CD4-positive, alpha-beta T cell treated with Interferon gamma for 1 hour (primary cell): Measurements from ENCODE around the gene FBXW10B.
"Not testable (repeated sequence)": the region's sequence is repeated elsewhere in the genome, so short reads cannot be mapped to it uniquely, and the experiment has no call there.

Experiments used
- DNase-seq: peaks from one replicate; pipeline ENCODE4 v3.0.0-alpha.2; 2020

Gene FBXW10B

DNA sequence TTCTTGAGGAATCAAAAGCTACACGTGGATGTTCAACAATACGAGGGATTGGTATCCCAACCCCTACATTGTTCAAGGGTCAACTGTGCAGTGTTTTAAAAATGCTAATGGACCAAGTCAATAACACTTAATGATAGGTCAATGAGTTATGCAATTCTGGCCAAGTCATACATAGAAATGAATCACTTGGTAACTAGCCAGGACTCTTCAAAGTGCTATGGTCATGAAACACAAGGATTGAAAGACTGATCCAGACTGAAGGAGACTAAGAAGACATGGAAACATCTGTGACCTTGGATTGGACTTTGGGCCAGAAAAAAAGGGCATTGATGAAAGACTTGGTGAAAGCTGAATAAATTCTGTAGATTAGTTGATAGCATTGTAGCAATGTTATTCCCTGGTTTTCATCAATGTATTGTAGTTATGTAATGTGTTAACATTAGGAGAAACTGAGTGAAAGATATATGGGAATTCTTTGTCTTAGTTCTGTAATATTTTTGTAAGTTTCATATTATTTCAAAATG, 11.5 kb upstream of the FBXW10B start:
- not testable (repeated sequence) for DNase-seq

DNA sequence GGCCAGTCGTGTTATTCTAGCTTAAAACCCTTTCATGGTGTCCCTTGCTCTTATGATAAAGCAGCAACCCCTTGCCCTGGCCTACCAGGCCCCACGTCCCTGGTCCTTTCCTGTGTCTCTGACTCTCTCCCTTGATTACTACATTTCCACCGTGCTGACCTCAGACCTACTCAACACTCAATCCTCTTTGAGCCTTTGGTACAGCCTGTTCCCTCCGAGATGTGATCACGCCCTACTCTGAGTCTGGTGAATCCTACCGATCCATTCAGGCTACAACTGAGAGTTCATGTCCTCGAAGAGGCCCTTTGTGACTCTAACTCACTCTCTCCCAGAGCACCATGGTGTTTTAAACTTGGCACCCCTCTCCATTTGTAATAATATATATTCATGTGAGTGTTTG, 10.5 kb upstream of the FBXW10B start:
- DNase-seq: not testable (repeated sequence)

GRCh38 chr17:15623661-15624209, 4.2 kb upstream of the FBXW10B start:
- DNase-seq: not testable (repeated sequence)

DNA sequence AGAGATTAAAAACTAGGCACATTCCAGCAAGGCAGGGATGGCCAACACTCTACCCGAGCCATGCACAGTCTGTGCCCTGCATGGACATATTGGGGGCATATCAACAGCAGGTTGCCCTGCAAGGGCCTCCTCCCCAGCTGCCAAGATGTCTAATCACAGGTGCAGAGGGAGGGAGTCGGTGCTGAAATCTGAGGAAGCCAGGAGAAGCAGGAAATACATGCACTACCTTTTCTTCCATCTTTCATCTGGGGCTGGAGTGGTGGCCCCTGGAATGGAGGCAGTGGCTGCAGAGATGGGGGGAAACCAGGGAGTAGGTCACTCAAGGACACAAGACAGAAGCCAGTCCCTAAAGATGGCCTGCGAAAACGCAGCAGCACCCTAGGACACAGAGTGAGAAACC, 3.8 kb upstream of the FBXW10B start:
- not testable (repeated sequence) for DNase-seq

GRCh38 chr17:15622124-15622523, 2.6 kb upstream of the FBXW10B start:
- DNase-seq: not testable (repeated sequence)

- DNase-seq: not testable (repeated sequence)
Observed at GRCh38 chr17:15616828-15617227, 2.7 kb downstream of the FBXW10B start.

- DNase-seq: not testable (repeated sequence)
Observed at GRCh38 chr17:15615850-15616249, 3.7 kb downstream of the FBXW10B start.

DNA sequence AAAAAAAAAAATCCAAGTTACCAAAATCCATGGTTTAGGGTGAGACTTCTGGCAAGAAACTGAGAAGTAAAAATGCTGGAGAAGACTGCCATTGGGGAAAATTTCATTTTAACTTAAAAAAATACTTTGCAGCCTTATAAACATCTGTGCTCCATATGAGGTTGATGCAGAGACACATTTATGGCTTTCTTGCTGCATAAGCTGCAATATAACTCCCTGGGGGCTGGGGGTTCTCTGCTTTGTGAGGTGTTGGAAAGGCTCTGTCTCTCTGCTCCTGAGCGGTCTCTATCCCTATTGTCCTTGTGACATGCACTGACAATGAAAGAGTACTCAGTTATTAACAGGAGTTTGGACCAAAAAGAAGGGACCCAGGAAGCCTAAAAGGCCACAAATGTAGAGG, 6.4 kb downstream of the FBXW10B start:
- not testable (repeated sequence) for DNase-seq

DNA sequence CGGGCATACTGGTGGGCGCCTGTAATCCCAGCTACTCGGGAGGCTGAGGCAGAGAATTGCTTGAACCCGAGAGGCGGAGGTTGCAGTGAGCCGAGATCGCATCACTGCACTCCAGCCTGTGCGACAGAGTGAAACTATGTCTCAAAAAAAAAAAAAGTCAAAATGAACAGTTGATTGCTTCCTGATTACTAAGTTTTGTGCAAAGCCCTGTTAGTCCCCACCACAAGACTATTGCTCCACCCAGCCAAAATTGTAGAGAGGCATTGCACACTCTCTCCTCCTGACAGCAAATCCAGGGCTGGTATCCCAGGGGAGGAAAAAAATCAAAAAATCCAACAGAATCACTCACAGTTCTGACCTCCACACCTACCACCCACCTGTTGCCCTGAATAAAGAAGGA, 26.5 kb downstream of the FBXW10B start:
- DNase-seq: not testable (repeated sequence)

DNA sequence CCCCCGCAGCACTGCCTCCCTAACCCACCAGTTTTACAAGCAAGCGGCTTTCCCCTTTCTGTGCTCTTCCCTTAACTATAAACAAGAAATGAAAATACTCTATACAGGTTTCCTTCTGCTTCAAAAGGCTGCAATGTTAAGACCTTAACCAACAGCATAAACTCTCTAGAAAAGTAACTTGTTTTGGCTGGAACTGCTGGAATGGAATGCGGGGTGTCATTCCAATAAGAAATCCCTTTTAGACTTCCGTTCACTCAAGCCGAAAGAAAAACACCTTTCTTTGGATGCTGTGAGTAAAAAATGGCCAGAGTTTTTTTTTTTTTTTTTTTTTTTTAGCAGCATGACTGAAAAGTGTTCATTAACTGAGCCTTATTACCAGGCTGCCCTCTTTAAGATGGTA, 27.5 kb downstream of the FBXW10B start:
- DNase-seq: not testable (repeated sequence)

DNA sequence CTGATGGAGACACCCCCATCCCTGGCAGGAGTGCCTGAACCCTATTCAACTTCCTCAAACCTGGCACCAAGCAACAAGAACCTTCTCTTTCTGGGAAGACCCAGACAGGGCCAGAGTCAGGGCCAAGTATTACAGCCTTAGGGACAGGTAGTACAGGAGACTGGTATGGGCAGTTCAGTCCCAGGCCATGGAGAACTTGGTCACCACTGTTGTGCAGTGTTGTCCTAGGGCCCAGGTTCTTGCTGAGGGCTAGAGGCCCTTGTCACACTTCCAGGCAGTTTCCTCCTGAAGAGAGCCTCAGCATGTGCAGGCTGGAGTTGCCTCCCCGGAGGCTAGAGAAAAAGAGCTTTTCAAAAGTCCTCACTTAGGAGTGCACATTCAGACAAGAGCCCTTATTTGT, 28.7 kb downstream of the FBXW10B start:
- not testable (repeated sequence) for DNase-seq

- DNase-seq: not testable (repeated sequence)
Observed at GRCh38 chr17:15589544-15590536, 29.7 kb downstream of the FBXW10B start.

GRCh38 chr17:15588017-15588416, 31.5 kb downstream of the FBXW10B start:
- DNase-seq: not testable (repeated sequence)

DNA sequence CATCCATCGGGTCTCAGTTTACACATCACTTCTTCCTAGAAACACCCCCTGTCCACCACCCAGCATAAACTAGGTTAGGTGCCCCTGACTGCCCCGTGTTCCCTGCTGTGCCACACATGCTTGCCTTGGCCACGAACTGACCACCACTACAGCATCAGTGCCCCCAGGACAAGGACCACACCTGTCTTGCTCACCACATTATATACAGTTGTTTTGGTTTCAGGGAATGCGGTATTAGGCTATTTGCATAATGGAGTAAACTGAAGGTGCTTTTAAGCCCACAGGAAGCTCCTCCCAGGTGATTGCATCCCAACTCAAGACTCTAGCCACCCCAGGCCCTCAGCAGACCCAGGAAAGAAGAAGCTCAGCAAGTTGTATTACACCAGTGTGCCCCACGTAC, 36.2 kb downstream of the FBXW10B start:
- DNase-seq: not testable (repeated sequence)

DNA sequence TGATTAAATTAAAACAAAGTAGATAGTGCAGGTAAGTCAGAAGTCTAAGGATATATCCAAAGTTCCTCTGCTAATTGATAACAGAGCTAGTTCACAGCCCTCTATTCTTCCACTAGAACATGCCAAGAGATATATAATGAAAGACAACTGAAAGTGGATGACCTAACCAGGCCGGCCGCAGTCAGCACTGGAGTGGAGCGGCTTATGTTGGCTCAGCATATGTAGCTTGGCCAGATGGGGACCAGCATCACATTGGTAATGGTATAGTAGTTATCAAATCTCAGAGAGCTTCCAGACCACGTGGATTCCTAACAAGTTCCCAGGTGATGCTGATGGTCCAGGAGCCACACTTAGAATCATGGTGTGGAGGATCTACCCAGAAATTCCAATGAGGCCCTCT, 38.0 kb downstream of the FBXW10B start:
- not testable (repeated sequence) for DNase-seq

DNA sequence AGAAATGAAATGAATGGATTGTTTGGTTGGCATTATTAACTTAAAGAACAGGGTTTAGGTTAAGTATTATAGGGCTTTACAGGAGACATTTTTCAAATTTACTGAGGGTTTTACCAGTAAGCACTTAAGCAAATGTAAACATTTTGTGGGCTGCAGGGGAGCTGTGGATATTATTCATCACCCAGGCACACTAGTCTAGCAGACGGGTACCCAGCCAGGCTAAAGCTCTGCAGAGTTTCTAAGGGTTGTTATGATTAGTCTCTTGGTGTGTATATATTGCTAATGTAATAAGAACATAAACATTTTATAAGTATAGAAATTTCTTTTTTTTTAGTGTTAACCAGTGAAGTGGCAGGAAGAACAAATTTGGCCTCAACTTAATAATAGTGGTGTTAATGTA, 42.7 kb downstream of the FBXW10B start:
- DNase-seq: not testable (repeated sequence)

DNA sequence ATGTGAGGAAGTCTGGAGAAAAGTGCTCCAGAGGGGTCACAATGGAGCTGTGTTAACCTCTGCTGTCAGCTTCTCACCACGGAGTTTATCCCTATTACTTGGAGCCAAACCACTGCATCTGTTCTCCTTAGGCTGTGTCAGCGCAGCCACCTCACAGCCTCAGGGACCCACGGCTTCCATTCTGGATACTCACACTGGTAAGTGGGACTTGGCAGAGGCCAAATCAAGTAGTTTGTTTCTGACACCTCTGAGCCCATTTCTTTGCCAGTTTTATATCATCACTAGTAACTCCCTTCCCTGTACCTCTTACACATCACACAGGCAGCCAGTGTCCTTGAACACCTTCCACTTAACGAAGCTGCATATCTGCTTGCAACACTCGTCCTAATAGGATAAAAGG, 44.8 kb downstream of the FBXW10B start:
- not testable (repeated sequence) for DNase-seq

DNA sequence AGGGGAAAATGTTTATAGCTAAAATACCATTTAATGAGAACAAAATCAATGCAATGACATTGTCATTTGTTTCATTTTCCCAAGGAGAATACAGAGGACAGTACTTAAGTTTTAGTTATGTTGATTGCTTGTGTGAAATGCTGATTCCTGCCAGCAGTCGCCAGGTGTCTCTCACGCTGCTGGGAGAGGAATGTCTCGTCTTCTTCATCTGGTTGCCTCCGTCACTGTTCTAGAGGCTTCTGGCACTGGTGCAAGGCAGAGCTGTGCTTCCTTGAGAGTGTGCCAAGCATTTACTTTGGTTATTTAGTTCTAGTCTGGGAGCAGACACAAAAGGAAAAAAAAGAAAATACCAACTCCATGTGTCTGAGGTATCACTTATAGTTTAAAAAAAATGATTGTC, 45.6 kb downstream of the FBXW10B start:
- not testable (repeated sequence) for DNase-seq
